Right atrium auricular region (tissue), 2 donors: Measurements from ENCODE around the gene PPP1R12C. TPM values are rescaled to one million over a fixed set of nuclear protein-coding genes. Genes with fewer than 3 reads are reported as not detected.

ENCODE experiments used
- DNase-seq: peaks from one replicate; pipeline ENCODE4 v3.0.0-alpha.2; 2019; ENCODE audit warnings: low spot score
- H3K27ac ChIP-seq, 2 donors: fragments of 200-600 bp; sonication (generic); 1 replicate in 1 of 2; 2 replicates in 1 of 2; pipeline ENCODE4 v1.5.1; 2016 to 2019
- H3K27me3 ChIP-seq, 2 donors: fragments of 200-600 bp; sonication (generic); one replicate each; pipeline versions ENCODE4 v1.5.1 to v1.6.0; 2017 to 2019
- H3K36me3 ChIP-seq: fragments of 200-600 bp; sonication (generic); one replicate; pipeline ENCODE4 v1.5.1; 2016
- H3K4me1 ChIP-seq, 2 donors: fragments of 200-600 bp; sonication (generic); one replicate each; pipeline versions ENCODE4 v1.5.1 to v1.6.0; 2017 to 2019
- H3K4me3 ChIP-seq, 2 donors: fragments of 200-600 bp; sonication (generic); 1 replicate in 1 of 2; 2 replicates in 1 of 2; pipeline ENCODE4 v1.5.1; 2017 to 2019; ENCODE audit warnings: mild to moderate bottlenecking in 1 of 2, moderate library complexity in 1 of 2
- H3K9me3 ChIP-seq, 2 donors: fragments of 200-600 bp; sonication (generic); one replicate each; pipeline ENCODE4 v1.5.1; 2019
- CTCF ChIP-seq, 2 donors: fragments of 200-600 bp; sonication (generic); IDR thresholded peaks; one replicate each; pipeline ENCODE4 v1.5.1; 2019; ENCODE audit warnings: antibody characterized with exemption in 2 of 2
- total RNA-seq, 2 donors: library from RNA; depleted of rRNA; stranded (reverse); fragments of >200 nt; gene quantifications; one replicate each; pipeline ENCODE4 v1.1.0, GENCODE V29; 2016

The PPP1R12C gene
- total RNA-seq, 2 donors from 2014 or later: 98.9 to 205 TPM

- H3K36me3 ChIP-seq: peaks cover 57% of the 10 kb centered on the region
- H3K27me3 ChIP-seq: no peaks in the 10 kb centered on the region
- no peak overlapping the region for H3K4me3 ChIP-seq
- no peak for TF ChIP-seq CTCF (IDR thresholded peaks at IDR 0.05)
- H3K4me1 ChIP-seq: peaks cover 0 to 20% of the 10 kb centered on the region in 2 donors
- DNase-seq: no peak
- H3K9me3 ChIP-seq: peaks cover 0 to 8% of the 10 kb centered on the region in 2 donors
- H3K27ac ChIP-seq: no peak overlapping the region
These were observed 16.2 kb downstream of the PPP1R12C start for GRCh38 chr19:55101261-55101660.

DNA sequence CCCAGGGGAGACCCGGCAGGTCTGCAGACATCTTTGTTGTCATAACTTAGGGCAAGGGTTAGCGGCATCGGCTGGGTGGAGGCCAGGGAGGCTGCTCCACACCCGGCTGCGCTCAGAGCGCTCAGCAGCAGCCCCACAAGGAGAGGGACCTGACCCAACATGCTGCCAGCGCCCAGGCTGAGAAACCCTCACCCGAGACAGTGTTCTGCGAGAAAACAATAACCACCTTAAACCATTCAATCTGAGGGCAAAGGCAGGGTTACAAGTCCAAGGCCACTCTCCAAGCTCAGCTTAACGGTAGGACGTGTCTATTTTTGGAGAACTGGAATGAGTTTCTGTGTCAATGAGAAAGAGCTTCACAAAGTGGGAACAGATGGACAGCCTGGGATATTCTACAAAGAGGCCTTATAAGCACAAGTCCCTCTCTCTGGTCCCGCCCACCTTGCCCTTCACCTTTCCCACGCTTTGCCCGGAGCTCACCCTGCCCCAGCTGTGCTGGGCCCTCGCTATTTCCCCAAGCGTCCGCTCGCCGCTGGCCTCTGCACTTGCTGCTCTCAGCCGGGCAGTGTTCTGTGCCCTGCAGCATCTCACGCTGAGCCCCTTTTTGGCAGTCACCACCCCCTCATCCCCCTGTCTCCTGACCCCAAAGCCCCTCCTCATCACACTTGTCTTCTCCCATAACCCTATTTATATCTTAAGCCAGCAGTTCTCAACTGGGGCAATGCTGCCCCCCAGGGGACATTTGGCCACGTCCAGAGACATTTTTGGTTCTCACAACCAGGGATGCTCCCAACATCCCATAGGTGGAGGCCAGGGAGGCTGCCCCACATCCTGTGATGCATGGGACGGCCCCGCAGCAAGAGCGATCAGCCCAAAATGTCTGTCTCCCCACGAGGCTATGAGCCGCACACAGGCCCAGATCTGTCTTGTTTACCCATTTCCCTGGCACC, 17.6 kb downstream of the PPP1R12C start:
- H3K9me3 ChIP-seq: peaks cover 0 to 8% of the 10 kb centered on the region in 2 donors
- peaks cover 0 to 20% of the 10 kb centered on the region in 2 donors for H3K4me1 ChIP-seq
- DNase-seq: no peak
- peak in 1 of 2 donors; percentile 31 for TF ChIP-seq CTCF (IDR thresholded peaks at IDR 0.05)
- no peaks in the 10 kb centered on the region for H3K27me3 ChIP-seq
- H3K36me3 ChIP-seq: peaks cover 72% of the 10 kb centered on the region
- no peak overlapping the region for H3K4me3 ChIP-seq
- H3K27ac ChIP-seq: peak overlapping the region in 1 of 2 donors; percentile 2

- H3K9me3 ChIP-seq: peaks cover 0 to 8% of the 10 kb centered on the region in 2 donors
- H3K4me1 ChIP-seq: peaks cover 0 to 20% of the 10 kb centered on the region in 2 donors
- H3K4me3 ChIP-seq: no peak overlapping the region
- peak overlapping the region in 1 of 2 donors; percentile 2 for H3K27ac ChIP-seq
- no peak for DNase-seq
- no peaks in the 10 kb centered on the region for H3K27me3 ChIP-seq
- TF ChIP-seq CTCF (IDR thresholded peaks at IDR 0.05): peak in 1 of 2 donors; percentile 8
- H3K36me3 ChIP-seq: peaks cover 79% of the 10 kb centered on the region
These were observed 18.5 kb downstream of the PPP1R12C start for GRCh38 chr19:55098716-55099556.

GRCh38 chr19:55097864-55098715, 19.3 kb downstream of the PPP1R12C start:
- Histone ChIP-seq H3K4me3 (no peak overlapping the region), H3K4me1 (peaks cover 0 to 20% of the 10 kb centered on the region in 2 donors), H3K36me3 (peaks cover 72% of the 10 kb centered on the region), H3K27ac (no peak overlapping the region), H3K9me3 (peaks cover 0 to 5% of the 10 kb centered on the region in 2 donors), H3K27me3 (no peaks in the 10 kb centered on the region)
- DNase-seq: no peak
- TF ChIP-seq CTCF (IDR thresholded peaks at IDR 0.05): no peak

- Histone ChIP-seq H3K4me3 (no peak overlapping the region), H3K4me1 (peaks cover 0 to 20% of the 10 kb centered on the region in 2 donors), H3K27ac (no peak overlapping the region), H3K9me3 (no peaks in the 10 kb centered on the region), H3K27me3 (no peaks in the 10 kb centered on the region), H3K36me3 (peaks cover 72% of the 10 kb centered on the region)
- DNase-seq: no peak
- TF ChIP-seq CTCF (IDR thresholded peaks at IDR 0.05): no peak
These were observed 21.3 kb downstream of the PPP1R12C start for GRCh38 chr19:55096061-55096701.
